SW 1271 (cell line): ENCODE results near the gene ZBTB40.

Experiments
- DNase-seq, 2 experiments: peaks; one replicate each; lab custom pipeline; 2025; lab: John Stamatoyannopoulos, UW

Gene ZBTB40

DNA sequence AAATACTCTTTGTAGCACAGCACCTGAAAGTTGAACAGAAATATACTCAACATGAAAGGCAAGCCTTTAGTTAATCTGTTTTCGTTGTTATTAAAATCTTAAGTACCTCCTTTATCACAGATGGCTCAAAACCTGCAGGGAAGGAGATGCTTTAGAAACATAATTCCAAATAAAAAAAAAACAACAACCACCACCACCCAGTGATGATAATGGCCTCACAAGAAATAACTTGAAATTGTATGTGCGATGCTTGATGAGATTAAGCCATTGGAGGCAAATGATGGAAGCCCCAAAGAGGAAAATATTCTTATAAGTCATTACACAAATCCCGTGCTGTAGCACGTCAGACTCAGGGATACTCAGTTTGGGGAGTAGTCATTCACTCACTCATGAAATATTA is 24.9 kb upstream of the ZBTB40 start:
- DNase-seq = no peak

DNA sequence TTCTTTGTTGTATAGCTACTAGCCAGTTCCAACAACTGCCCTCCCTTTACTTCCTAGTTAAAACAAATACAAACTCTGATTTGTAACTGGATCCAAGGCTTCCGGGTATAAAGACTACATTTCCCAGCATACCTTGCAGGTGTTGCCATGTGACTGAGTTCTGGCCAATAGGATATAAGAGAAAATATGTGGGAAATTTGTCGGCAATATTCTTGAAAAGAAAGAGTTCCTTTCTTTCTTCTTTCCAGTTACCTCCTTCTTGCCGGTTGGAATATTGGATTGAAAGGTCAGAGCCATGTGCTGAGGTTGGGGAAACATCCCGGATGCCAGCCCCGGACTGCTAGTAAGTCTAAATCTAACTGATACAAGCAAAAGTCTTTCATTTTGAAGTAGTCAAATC is 23.0 kb upstream of the ZBTB40 start:
- DNase-seq = peak in 1 of 2 experiments; percentile 72

DNA sequence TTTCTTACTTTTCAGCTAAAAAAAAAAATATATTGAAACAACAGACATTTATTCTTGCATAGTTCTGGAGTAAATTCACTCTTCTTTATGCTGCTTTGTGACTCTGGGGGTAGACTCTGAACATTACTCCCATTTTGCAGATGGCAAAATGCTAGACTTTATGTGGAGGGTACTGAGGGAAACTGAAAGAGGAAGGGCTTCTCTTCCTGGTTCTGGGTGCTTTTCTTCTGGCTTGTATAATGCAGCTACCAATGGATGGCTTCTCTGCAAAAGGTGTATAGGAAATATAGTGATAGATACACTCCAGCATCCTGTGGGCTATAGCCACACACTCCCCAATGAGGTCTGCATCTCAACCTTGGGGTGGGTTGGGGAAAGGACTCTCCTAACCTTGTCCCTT is 19.7 kb upstream of the ZBTB40 start:
- DNase-seq = no peak

DNA sequence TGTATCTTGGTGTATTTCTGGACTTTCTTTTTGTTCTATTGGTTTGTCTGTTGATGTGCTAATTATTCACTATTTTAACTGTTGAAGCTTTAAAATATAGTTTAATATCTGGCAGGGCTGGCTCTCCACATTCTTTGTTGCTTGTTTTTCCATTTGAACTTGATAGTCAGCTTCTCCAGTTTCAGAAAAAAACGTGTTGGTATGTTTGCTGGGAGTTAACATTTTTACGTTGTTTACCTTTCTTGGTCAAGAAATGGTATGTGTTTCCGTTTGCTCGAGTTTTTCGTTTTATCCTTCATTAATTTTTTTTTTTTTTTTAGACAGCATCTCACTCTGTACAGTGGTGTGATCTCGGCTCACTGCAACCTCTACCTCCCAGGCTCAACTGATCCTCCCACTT is 16.9 kb upstream of the ZBTB40 start:
- no peak for DNase-seq

DNA sequence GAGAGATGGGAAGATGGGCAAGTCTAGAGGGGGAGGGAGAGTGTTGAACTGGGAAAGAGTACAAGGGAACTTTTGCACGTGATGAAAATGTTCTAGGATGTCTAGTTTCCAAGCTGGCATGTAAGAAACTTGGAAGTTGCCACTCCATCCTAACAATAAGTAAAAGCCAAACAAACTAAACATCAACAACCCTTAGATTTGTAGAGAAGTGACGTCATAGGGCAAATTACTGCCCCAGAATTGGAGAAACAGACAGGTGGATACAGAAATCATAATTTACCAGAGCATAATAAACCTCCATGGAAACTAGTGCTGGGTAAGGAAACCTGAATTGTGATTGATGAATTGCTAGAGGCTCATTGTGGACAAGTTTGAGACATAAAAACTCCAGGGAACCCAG is 14.7 kb upstream of the ZBTB40 start:
- no peak for DNase-seq

DNA sequence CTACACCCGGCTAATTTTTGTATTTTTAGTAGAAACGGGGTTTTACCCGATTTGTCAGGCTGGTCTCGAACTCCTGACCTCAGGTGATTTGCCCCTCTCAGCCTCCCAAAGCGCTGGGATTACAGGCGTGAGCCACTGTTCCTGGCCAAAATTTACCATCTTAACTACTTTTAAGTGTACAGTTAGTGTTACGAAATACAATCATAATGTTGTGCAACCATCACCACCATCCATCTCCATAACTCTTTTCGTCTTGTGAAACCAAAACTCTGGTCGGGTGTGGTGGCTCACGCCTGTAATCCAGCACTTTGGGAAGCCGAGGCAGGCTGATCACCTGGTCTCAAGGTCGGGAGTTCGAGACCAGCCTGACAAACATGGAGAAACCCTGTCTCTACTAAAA is 14.1 kb upstream of the ZBTB40 start:
- DNase-seq = no peak

DNA sequence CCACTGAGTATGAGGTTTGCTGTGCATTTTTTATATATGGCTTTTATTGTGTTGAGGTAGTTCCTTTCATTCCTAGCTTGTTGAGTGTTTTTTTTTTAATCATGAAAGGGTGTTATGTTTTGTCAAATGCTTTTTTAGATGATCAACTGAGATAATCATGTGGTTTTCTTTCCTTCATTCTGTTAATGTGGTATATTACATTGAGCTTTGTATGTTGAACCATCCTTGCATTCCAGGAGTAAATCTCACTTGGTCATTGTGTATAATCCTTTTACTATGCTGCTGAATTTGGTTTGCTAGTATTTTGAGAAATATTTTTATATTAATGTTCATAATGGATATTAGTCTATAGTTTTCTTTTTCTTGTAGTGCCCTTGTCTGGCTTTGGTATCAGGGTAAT is 11.1 kb upstream of the ZBTB40 start:
- DNase-seq = no peak

DNA sequence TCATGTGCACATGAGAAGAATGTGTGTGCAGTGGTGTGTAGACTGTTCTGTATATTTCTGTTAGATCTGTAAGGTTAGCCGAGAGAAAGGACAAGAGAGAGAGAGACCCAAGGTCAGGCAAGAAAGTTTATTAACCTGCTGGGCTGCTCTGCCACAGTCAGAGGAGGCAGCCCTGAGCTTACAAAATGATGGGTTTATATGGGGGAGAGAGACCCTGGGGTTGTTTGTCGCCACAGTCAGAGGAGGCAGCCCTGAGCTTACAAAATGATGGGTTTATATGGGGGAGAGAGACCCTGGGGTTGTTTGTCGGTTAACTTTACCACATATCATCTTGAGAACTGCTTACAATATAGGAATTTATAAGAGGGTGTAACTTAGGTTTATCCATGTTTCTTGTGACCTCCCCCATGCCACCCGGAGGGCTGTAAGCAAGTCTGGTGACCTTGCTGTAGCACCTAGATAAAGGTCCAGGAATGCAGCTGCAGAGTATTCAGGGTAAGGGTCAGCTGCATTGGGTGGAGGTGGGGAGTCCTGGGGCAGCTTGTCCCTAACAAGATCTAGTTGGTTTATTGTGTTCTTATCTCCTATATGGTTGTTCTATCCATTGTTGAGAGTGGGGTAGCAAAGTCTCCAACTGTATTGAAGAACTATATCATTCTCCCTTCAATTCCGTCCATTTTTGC is 9.3 kb upstream of the ZBTB40 start:
- no peak for DNase-seq

DNA sequence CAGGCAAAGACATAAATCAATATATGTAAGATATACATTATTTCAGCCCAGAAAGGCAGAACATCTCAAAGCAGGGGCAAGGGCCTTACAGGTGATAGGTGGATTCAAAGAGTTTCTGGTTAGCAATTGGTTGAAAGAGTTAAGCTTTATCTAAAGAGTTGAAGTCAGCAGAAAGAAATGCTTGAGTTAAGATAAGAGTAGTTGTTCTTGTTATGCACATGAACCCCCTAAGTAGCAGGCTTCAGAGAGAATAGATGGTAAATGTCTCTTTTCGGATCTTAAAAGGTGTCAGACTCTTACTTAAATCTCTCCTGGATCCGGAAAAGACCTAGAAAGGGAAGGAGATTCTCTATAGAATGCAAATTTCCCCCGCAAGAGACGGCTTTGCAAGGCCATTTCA is 8.3 kb upstream of the ZBTB40 start:
- no peak for DNase-seq

DNA sequence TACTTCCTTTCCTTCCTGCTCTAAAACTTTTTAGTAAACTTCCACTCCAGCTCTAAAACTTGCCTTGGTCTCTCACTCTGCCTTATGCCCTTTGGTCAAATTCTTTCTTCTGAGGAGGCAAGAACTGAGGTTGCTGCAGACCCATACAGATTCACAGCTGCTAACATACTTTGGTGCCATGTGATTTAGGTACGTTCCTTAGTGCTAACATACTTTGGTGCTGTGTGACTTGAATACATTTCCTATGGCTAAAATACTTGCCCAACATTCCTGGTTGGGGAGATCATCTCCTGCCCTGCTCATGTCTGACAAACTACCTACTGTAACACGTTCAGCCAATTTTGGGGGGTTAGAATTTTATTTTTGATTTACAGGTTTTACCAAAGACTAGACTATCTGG is 6.8 kb upstream of the ZBTB40 start:
- no peak for DNase-seq

DNA sequence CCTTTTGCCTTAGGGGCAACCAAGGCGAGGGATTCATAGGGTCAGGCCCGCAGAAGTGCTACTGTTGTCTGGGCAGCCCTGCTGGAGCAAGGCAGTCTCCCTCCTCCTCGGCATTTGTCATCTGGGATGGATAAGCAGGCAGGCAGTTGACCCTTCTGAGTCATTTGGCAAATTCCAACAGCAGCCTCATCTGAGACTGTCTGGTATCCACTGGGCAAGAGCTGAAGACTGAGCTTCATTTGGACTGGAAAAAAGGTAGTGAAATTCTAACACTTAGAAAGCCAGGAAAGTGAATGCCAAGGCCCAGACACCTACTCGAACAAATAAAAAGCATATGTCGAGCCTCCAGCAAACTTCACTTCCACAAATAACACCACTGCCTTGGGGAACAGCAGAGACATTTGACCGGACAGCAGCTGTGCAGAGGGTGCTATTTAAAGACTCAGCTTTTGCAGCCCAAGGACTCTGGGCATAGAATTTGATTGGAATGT is 4.0 kb upstream of the ZBTB40 start:
- DNase-seq = no peak

DNA sequence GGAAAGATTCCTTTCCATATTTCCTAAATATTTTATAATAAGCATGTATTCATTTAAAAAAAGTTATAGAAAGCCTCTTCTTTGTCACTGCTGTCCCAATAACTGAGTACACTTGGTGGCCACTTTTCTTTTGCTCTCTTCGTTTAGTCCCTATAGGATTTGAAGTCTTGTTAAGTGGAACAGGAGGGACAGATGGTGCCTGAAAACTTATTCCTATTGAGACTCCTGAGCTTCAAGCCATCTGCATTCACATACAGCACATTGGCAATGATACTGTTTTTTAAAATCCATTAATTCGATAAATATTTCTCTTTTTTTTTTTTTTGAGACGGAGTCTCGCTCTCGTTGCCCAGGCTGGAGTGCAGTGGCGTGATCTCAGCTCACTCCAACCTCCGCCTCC is 2.0 kb upstream of the ZBTB40 start:
- DNase-seq = no peak

DNA sequence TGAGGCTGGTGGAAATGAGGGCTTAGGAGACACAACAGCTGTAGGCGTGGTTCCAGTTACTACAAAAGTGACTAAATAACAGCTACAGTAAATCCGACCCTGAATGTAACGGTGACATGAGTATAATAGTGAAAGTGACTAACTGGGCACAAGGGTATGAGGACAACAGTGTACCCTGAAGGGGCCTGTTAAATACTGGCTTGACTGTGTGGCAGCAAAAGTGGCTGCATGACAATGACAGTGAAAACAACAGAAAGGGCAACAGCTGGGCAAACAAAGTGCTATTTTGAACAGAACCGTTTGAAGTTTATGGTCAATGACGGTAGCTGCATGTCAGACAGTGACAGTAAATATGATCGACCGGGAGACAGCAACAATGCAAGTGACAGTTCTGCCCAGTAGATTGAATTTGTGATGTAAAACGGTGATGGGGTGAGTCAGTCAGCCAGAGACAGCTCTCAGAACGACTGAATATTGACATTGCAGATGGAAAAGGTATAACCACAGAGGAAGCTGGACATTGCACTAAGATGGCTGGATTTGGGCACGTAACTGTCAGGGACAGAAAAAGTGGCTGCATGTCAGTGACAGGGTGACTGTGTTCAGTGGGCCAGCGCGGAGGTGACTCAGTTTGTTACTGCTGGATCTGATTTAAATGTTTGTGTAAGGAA is 1.2 kb upstream of the ZBTB40 start:
- no peak for DNase-seq

DNA sequence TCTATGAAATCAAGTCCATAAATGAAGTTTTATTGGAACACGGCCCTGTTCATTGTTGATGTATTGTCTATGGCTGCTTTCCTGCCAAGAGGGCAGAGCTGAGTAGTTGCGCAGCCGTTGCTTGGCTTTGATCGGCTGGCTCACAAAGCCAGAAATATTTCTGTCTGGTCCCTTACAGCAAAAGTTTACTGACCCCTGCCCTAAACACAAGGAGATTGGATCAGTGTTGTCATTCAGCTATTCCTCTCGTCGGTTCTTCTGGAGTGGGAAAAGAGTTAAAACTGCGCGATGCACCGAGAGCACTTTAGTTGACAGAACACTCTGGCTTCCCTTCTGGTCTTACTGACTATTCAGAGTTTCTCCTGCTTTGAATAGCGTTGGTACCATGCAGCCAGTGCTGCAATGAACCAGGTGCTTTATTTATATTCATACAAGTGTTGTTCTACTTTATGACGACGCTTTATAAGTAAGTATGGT is 868 bp downstream of the ZBTB40 start:
- peak in 1 of 2 experiments; percentile 23 for DNase-seq

DNA sequence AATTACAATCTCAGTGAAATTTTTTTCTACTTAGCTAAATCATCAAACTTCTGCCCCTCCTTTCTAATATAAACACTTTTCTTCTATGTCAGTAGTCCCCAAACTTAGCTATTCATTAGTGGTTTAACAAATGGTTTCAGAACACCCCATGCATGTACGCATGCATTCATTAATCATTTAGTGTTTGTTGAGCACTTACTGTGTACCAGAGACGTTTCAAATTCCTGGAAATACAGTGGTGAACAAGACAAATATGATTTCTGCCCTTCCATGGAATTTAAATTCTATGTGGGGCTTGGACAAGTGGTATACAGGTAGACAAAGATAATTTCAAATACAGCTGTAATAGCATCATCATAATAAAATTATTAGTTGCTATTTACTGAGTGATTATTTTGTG is 1.5 kb downstream of the ZBTB40 start:
- no peak for DNase-seq

DNA sequence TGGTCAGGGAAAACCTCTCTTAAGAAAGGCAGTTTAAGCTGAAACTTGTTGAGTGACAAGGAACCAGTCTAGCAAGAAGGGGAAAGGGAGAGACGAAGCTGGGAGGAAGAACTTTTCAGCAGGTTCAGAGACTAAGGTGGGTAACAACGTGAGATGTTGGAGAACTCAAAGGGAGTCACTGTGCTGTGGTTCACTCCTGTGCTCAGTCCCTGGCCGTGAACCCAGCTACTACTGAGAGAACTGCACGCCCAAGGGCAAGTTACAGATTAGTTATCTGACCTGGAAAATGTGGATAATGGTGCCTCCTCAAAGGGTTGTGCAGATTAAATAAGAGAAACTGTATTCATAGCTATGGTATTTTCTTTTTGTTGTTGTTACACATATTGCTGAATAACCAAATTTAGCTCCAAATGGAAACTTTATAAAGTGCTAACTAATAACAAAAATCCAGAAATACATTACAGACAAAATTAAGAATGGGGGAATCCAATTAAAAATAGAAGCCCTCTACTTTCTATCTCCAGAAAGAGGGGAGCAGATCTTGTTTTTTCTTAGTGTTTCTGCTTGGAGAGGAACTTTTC is 2.9 kb downstream of the ZBTB40 start:
- DNase-seq = no peak

DNA sequence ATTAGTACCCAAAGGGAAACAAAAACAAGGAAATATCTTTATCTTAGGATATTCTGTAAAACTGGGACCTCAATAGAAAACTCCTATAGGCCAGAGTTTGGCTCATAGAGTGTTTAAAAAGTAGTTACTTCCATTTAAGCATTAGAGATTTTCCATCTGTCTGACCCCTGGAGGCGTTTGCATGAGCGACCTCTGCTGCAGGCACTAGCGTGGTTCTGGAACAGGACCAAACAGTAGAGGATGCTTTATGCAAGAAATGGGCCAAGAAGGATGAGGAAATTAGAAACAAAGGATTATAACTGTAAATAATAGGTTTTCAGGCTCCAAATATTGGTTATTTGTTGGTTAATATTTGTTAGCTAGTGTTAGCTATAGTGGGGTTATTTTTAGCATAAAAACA is 5.7 kb downstream of the ZBTB40 start:
- DNase-seq = no peak

DNA sequence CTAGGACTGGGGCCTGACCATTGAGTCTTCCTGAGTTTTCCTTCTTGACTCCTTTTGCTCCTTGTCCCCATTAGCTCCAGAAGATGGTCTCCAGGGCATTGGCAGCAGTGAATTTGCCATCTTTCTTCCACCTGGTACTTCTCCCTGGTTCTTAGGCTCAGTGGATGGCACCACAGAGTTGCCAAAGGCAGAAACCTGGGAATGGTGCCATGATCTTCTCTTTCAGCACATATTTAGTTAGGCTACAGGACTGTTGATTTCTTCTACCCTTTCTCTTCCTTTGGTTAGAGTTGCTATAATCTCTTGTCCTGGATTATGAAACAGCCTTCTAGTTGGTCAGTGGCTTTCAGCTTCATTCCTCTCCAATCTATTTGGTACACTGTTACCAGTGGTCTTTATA is 6.2 kb downstream of the ZBTB40 start:
- no peak for DNase-seq

DNA sequence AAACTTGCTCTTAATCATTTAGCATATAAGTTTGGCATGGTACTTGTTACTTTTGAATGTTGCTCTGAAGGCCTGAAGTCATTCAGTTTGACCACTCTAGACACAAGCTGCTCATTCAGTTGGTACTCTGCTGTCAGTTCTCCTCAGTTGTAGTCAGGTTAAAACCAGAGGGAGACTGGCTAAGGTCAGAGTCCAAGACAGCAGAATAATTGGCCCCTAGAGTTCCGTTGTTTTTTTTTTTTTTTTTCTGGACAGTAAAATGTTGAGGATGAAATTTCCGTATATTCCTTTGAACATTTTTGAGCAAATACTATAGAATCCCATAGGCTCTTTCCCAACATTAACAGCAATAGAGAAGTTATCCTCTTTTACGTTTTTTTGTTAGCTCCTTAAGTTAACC is 9.4 kb downstream of the ZBTB40 start:
- no peak for DNase-seq

DNA sequence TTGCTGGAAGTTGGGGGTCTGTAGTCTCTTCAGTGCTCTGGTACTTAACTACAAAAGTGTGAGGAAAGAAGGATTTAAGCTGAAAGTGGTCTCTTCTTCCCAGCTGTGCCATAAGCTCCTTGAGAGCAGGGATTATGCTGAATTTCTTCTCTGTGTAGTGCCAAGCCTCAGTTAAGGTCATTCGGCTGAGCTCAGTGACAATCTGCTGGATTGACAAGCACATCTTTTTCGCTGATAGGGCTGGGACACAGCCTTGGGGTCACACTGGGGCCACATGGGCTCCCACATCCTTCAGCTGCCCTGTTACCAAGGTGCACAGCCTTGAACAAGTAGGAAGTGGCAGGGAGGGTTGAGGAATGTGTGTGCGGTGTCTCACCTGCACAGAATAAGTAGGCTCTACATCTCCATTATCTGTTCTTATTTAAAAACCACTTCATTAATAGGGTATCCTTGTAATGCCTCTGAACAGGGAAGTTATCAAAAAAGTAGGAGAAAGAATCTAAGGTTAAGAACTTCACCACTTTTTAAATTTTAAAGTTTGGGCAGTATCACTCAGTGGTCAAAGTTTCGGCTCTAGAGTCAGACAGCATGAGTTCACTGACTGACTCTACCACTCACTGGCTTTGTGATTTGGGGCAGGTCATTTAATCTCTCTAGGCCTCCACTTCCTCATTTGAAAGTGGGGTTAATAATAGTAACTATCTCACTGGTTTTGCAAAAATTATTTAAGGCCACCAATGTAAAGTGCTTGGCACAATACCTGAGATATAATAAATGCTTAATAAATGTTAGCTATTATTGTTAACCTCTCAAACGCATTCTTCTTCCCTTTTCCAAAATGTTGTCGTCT is 10.3 kb downstream of the ZBTB40 start:
- no peak for DNase-seq

DNA sequence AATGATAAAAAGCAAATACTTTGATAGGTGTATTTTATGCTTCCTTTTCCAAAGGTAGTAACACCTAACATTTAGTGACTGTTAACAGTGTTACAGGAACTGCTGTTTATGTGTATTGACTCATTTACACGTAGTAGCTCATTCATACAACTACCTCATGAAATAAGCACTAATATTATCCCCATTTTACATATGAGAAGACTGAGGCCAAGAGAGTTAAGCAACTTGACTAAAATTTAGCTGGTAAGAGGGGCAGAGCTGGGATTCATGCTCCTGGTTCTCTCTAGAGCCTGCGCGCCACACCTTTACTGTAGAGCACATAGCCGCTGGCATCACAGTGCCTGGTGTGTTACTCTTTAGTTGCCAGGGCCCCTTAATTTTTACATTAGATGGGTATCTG is 11.3 kb downstream of the ZBTB40 start:
- no peak for DNase-seq

DNA sequence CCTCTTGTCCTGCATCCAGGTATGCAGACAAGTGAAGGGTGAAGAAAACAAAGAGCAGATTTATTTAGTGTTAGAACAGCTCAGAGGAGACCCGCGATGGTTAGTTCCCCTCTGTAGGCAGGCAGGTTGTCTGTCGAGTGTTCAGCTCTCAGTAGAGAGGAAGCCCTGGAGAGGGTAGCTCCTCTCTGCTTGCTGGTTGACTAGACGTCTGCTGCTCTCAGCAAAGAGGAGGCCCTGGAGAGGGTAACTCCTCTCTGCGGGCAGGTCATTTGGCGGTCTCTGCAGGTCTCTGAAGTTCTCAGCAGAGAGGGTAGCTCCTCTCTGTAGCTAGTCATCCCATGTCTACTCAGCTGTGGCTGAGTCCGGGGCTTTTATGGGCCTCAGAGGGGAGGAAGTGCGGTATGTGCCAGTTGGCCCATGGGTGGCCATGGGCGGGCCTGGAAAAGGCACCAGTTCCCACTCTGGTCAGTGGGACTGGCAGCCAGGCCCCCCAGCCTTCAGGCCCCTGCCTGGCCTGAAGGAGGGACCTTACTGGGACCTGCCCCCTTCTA is 13.4 kb downstream of the ZBTB40 start:
- no peak for DNase-seq
